Activated T-cell treated with anti-CD3 and anti-CD28 coated beads, Interleukin-2, amount 50 U/mL, for 4 hours (primary cell): ENCODE results near the gene ITGB1. TPM values are rescaled to one million over a fixed set of nuclear protein-coding genes. Genes with fewer than 3 reads are reported as not detected.

ENCODE experiments used
- ATAC-seq, 2 donors: fragments of 200-7000 bp; cut with Tn5 transposase; one replicate each; pipeline ENCODE4 v1.10.0; 2021
- DNase-seq: peaks from one replicate; pipeline ENCODE4 v3.0.0-alpha.2; 2020
- H3K27me3 Mint-ChIP-seq: one replicate; pipeline ENCODE4 v1.8.0; 2021; ENCODE audit warnings: low read depth, mixed read lengths
- H3K36me3 Mint-ChIP-seq: one replicate; pipeline ENCODE4 v1.8.0; 2022; ENCODE audit warnings: mixed read lengths; ENCODE audit not compliant: insufficient read depth
- H3K4me1 Mint-ChIP-seq: one replicate; pipeline ENCODE4 v1.8.0; 2021; ENCODE audit warnings: low read depth, mixed read lengths
- H3K4me3 Mint-ChIP-seq: one replicate; pipeline ENCODE4 v1.8.0; 2021; ENCODE audit warnings: mild to moderate bottlenecking, moderate library complexity, mixed read lengths
- H3K9me3 Mint-ChIP-seq: one replicate; pipeline ENCODE4 v1.8.0; 2021; ENCODE audit warnings: mixed read lengths
- total RNA-seq, 3 donors: library from RNA; stranded (reverse); gene quantifications; one replicate each; pipeline ENCODE4 v1.2.1, GENCODE V29; 2021

Gene ITGB1
- total RNA-seq, 3 donors from 2014 or later: 53.7 to 90.6 (median 58.6) TPM

GRCh38 chr10:32971536-32972091 is 13.6 kb upstream of the ITGB1 start:
- Mint-ChIP-seq H3K36me3 (no peaks in the 10 kb centered on the region), H3K4me1 (peaks cover 15% of the 10 kb centered on the region), H3K4me3 (no peak overlapping the region), H3K9me3 (no peaks in the 10 kb centered on the region), H3K27me3 (no peaks in the 10 kb centered on the region)
- ATAC-seq: no peak
- no peak for DNase-seq

GRCh38 chr10:32970910-32971309 is 12.9 kb upstream of the ITGB1 start:
- peak; percentile 40 to 43 for ATAC-seq

GRCh38 chr10:32964270-32964669 is 6.2 kb upstream of the ITGB1 start:
- no peak for ATAC-seq
- Mint-ChIP-seq H3K4me1 (peaks cover 18% of the 10 kb centered on the region), H3K4me3 (no peak overlapping the region), H3K27me3 (no peaks in the 10 kb centered on the region), H3K9me3 (no peaks in the 10 kb centered on the region), H3K36me3 (no peaks in the 10 kb centered on the region)
- DNase-seq: no peak

More at GRCh38 chr10:32970910-32971309, 12.9 kb upstream of the ITGB1 start:
- H3K4me3 Mint-ChIP-seq: no peak overlapping the region
- H3K9me3 Mint-ChIP-seq: no peaks in the 10 kb centered on the region
- H3K36me3 Mint-ChIP-seq: no peaks in the 10 kb centered on the region
- no peak for DNase-seq
- no peaks in the 10 kb centered on the region for H3K27me3 Mint-ChIP-seq
- H3K4me1 Mint-ChIP-seq: peaks cover 15% of the 10 kb centered on the region

- Mint-ChIP-seq H3K36me3 (no peaks in the 10 kb centered on the region), H3K4me3 (no peak overlapping the region), H3K4me1 (peaks cover 25% of the 10 kb centered on the region), H3K9me3 (no peaks in the 10 kb centered on the region), H3K27me3 (no peaks in the 10 kb centered on the region)
- DNase-seq: no peak
- ATAC-seq: no peak
Measured at GRCh38 chr10:32963096-32963495, 5.1 kb upstream of the ITGB1 start.

- ATAC-seq: no peak
- H3K4me3 Mint-ChIP-seq: no peak overlapping the region
- H3K4me1 Mint-ChIP-seq: peaks cover 25% of the 10 kb centered on the region
- H3K36me3 Mint-ChIP-seq: no peaks in the 10 kb centered on the region
- no peaks in the 10 kb centered on the region for H3K9me3 Mint-ChIP-seq
- H3K27me3 Mint-ChIP-seq: no peaks in the 10 kb centered on the region
- DNase-seq: no peak
Measured at GRCh38 chr10:32962521-32962920, 4.5 kb upstream of the ITGB1 start.

- Mint-ChIP-seq H3K4me1 (peaks cover 25% of the 10 kb centered on the region), H3K4me3 (no peak overlapping the region), H3K27me3 (no peaks in the 10 kb centered on the region), H3K36me3 (no peaks in the 10 kb centered on the region), H3K9me3 (no peaks in the 10 kb centered on the region)
- ATAC-seq (no peak), DNase-seq (no peak)
Measured at GRCh38 chr10:32961895-32962369, 3.9 kb upstream of the ITGB1 start.

GRCh38 chr10:32961343-32961894 is 3.4 kb upstream of the ITGB1 start:
- H3K4me1 Mint-ChIP-seq: peaks cover 25% of the 10 kb centered on the region
- no peak overlapping the region for H3K4me3 Mint-ChIP-seq
- H3K36me3 Mint-ChIP-seq: no peaks in the 10 kb centered on the region
- no peaks in the 10 kb centered on the region for H3K27me3 Mint-ChIP-seq
- DNase-seq (no peak), ATAC-seq (no peak)
- no peaks in the 10 kb centered on the region for H3K9me3 Mint-ChIP-seq

- DNase-seq (no peak), ATAC-seq (no peak)
- Mint-ChIP-seq H3K27me3 (no peaks in the 10 kb centered on the region), H3K4me1 (peaks cover 35% of the 10 kb centered on the region), H3K9me3 (no peaks in the 10 kb centered on the region), H3K36me3 (no peaks in the 10 kb centered on the region), H3K4me3 (peak overlapping the region; percentile 19)
Measured at GRCh38 chr10:32960022-32960421, 2.0 kb upstream of the ITGB1 start.

GRCh38 chr10:32959006-32959920 is 1.2 kb upstream of the ITGB1 start:
- Mint-ChIP-seq H3K4me1 (peaks cover 42% of the 10 kb centered on the region), H3K36me3 (no peaks in the 10 kb centered on the region), H3K4me3 (peak overlapping the region; percentile 86), H3K9me3 (no peaks in the 10 kb centered on the region), H3K27me3 (no peaks in the 10 kb centered on the region)
- ATAC-seq (peak; percentile 34 to 52), DNase-seq (no peak)

- H3K27me3 Mint-ChIP-seq: no peaks in the 10 kb centered on the region
- peaks cover 3% of the 10 kb centered on the region for H3K36me3 Mint-ChIP-seq
- ATAC-seq (peak; percentile 31 to 39), DNase-seq (peak; percentile 20)
- peak overlapping the region; percentile 76 for H3K4me3 Mint-ChIP-seq
- no peaks in the 10 kb centered on the region for H3K9me3 Mint-ChIP-seq
- H3K4me1 Mint-ChIP-seq: peaks cover 60% of the 10 kb centered on the region
Measured at GRCh38 chr10:32957341-32958084, 517 bp downstream of the ITGB1 start.

- Mint-ChIP-seq H3K9me3 (no peaks in the 10 kb centered on the region), H3K36me3 (peaks cover 3% of the 10 kb centered on the region), H3K4me1 (peaks cover 64% of the 10 kb centered on the region), H3K4me3 (peak overlapping the region; percentile 76), H3K27me3 (no peaks in the 10 kb centered on the region)
- no peak for ATAC-seq
- no peak for DNase-seq
Measured at GRCh38 chr10:32956365-32957197, 1.4 kb downstream of the ITGB1 start.

- no peak for ATAC-seq
- peaks cover 67% of the 10 kb centered on the region for H3K4me1 Mint-ChIP-seq
- peaks cover 3% of the 10 kb centered on the region for H3K36me3 Mint-ChIP-seq
- DNase-seq: no peak
- no peaks in the 10 kb centered on the region for H3K9me3 Mint-ChIP-seq
- H3K27me3 Mint-ChIP-seq: no peaks in the 10 kb centered on the region
- peak overlapping the region; percentile 76 for H3K4me3 Mint-ChIP-seq
Measured at GRCh38 chr10:32955790-32956189, 2.2 kb downstream of the ITGB1 start.

GRCh38 chr10:32955299-32955772 is 2.7 kb downstream of the ITGB1 start:
- no peak for ATAC-seq
- peak overlapping the region; percentile 76 for H3K4me3 Mint-ChIP-seq
- no peaks in the 10 kb centered on the region for H3K9me3 Mint-ChIP-seq
- peaks cover 3% of the 10 kb centered on the region for H3K36me3 Mint-ChIP-seq
- H3K4me1 Mint-ChIP-seq: peaks cover 70% of the 10 kb centered on the region
- DNase-seq: no peak
- H3K27me3 Mint-ChIP-seq: no peaks in the 10 kb centered on the region
